Glomerular visceral epithelial cell (primary cell): ENCODE results near the gene GARNL3.
A peak's percentile ranks its signal among the peaks of the same experiment; 100 is the strongest.

ENCODE experiments used
- DNase-seq: peaks from one replicate; pipeline ENCODE4 v3.0.0-alpha.2; 2016; ENCODE audit errors: extremely low spot score

Gene GARNL3

DNA sequence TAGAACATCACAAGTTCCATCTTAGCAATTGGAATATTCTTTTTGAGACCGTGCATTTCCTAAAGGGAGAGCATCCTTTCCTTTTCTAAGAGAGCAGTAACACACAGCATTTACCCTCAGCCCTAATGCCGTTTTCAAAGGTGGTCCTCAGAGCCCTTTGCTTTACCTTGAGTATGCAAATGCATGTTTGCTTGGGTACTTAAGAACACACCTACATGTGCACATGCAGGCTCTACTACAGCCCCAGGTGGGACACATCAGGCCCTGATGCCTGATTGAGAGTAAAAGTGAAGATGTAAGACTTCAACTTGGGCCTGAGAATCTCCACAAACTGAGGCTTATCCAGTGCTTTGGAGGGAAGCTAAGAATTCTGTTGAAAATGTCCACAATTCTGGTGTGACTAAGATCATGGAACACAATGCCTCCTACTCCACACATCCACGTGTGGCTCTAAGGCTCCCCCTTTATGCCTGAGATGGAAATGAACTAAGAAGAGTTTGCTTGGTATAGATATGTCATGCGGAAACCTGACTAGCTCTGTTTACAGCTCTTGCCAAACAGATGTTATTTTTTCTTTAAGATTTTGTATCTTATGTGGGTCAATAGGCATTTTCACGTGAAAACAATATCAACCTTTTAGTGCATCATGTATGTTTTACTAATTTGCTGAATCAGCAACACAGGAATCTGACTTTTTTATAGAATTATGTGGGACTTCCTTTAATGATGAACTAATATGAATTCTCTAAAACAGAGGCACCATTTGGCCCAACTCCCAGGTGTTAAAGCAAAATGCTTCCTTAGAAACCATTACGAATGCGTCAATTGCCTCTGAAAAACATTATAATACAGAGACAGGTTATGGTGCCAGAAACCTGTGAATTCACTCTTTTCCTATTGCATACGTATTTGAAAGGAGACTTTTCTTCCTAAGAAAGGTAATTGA, 83.5 kb downstream of the GARNL3 start:
- peak; percentile 39 for DNase-seq

DNA sequence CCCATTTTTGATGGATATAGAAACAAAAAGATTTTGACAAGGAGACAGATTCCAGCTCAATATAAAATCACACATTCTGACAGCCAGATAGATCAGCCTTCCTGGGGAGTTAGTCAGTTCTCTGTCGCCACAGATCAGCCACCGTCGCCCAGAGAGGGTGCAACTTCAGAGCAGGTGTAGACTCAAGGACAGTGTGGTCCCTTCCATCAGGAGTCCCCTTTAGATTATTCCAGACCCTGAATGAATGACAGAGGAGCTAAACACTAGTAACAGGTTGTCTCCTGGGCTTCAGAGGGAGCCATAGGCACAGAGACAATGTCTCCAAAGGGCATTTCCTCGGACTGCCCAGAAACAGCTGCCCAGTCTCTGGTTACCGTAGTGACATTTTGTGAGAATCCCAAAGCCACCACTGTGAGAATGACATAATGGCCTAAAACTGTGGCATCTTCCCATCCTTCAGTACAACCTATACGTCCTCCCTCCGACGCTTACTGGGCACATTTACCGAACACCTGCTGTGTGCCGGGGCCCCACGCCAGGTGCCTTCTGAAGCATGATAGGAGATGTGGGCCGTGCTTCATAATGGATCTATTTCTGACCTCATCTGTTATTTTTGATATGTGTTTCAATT, 85.0 kb downstream of the GARNL3 start:
- no peak for DNase-seq

GRCh38 chr9:127351182-127352166, 86.9 kb downstream of the GARNL3 start:
- no peak for DNase-seq

DNA sequence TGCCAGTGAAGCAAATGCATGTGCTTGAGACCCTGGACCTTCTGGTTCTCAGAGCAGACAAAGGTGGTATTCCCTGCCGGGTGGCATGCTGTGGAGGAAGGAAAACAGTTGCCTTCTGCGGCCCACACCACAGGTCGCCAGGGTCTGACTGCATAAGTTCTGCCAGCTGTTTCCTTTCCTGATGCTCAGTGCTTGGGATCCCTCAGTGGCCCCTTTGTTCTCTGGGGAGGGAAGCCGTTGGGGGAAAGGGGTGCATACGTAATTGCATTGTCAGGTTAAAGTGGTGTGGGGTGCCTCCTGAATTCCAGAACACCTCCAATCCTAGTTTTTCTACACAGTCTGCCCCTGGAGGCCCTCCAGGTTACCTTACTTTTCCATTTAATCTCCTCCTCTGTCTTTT, 89.3 kb downstream of the GARNL3 start:
- no peak for DNase-seq

- DNase-seq, result no peak
Observed at GRCh38 chr9:127356906-127357305, 92.3 kb downstream of the GARNL3 start.

DNA sequence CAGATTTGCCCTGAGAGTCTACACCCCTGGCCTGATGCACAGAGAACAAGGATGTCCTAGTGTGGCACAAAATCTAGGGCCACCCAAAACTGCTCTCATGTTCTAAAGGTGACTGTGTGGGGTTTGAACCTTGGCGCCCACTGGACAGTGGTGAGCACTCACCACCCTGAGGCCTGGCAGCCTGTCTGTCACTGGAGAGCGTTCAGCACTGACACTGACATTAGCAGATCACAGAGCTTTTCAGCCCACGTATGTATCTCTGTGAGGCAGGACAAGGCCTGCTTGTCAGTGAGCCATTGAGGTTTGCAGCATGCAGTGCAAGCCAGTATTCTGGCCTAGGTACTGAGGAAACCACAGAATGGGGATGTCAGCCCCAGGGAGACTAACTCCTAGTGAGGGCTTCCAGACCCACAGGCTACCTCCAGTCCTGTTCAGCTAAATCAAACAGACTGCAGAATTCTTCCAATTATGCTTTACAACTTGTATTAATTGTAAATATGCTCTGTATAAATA, 93.5 kb downstream of the GARNL3 start:
- DNase-seq, result no peak

DNA sequence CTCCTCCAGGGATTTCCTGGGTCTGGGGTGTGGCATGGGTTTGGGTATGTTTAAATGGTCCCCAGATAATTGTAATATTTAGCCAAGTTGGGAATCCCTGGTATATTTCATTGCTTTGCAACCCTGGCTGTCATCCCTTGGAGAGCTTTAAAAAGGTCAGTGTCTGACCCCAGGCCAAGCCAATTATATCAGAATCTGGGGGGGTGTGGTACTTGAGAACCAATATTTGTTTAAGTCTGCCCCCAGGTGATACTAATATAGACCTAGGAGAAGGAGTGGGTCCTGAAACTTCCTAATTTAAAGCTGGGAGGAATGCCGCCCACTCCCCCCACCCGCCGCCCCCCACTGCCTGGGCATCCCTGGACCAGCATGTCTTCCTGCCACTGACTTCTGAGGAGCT, 94.2 kb downstream of the GARNL3 start:
- no peak for DNase-seq

DNA sequence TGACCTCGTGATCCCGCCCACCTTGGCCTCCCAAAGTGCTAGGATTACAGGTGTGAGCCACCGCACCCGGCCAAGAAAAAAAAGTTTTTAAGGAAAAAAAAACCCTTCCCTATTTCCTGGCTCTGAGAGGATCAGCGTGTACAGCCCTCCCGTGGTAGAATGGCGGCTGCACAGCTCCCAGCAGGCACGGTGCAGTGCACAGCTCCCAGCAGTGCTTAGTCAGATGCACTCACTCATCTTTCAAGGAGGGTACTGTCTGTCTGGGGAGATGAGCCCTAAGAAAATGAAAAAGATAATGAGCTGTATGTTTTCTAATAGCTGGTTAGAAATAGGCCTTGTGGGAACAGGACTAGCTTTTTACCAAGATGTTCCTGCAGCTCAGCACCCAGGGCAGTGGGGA, 95.7 kb downstream of the GARNL3 start:
- DNase-seq, result no peak

DNA sequence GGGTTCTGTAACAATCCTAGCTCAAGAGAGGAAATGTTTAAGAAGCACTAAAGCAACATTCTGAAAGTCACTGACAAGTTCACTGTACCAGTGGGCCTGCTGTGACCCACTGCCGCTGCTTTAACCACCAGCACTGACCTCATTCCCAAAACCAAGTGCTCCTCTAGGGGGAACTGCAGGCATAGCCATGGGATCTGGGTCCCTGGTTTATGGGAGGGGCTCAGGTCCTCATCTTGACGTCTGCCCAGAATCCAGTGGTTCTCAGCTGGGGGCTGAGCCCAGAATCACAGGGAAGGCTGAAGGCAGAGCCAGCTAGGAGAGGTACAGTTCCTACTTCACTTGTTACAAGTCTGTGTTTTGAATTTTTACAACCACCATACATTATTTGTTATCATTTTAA, 96.3 kb downstream of the GARNL3 start:
- DNase-seq, result peak; percentile 66

DNA sequence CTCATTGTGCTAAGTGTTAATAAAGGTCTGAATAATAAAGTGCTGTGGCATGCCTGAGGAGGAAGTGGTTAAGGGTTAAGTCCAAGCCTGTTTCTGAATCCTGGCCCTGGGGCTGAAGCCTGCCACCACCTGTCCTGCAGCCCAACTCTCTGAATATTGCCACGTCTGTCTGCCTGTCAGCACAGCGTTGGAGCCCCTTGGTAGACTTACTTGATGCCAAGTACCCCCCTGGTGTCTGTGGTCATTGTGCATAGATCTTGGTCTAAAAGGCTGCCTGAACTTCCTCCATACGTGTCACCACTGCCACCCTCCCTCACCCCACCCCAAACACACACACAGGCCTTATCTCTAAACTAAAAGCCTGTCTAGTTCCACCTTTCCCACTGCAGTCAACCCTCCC, 97.0 kb downstream of the GARNL3 start:
- peak; percentile 13 for DNase-seq

GRCh38 chr9:127362829-127363228, 98.3 kb downstream of the GARNL3 start:
- no peak for DNase-seq

DNA sequence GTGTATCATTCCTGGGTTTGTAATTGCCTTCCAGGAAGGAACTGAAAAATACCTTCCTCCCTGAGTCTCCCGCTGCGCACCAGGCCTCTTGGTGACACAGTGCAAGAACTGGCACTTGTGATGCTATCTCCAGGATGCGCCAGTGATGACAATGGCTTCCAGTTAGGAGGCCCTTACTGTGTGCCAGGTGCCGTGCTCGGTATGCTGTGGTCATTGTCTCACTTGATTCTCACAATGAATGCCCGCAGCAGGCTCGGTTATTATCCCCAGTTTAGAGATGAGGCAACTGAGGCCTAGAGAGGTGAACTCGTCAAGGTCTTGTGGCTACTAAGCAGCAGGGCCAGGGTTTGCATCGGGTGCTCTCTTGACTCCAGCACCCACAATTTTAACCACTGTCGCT, 100.9 kb downstream of the GARNL3 start:
- DNase-seq, result no peak

DNA sequence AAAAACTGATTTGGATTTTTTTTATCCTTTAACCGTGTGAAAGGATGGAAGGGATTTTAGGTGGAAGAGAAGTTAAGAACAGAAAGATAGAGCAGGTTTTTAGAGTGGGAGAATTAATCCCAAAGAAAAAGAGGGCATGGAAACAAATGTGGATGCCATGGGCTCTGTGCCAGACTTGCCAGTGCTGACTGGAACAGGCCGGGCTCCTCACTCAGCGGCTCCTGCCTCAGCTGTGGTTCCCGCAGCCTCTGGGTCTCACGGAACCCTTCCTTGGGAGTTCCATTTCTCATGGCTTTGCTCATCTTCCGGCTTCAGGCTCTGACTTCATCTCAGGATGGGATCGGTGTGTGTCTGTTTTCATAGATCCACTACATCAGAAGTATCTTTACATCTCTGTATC, 102.0 kb downstream of the GARNL3 start:
- DNase-seq, result no peak

DNA sequence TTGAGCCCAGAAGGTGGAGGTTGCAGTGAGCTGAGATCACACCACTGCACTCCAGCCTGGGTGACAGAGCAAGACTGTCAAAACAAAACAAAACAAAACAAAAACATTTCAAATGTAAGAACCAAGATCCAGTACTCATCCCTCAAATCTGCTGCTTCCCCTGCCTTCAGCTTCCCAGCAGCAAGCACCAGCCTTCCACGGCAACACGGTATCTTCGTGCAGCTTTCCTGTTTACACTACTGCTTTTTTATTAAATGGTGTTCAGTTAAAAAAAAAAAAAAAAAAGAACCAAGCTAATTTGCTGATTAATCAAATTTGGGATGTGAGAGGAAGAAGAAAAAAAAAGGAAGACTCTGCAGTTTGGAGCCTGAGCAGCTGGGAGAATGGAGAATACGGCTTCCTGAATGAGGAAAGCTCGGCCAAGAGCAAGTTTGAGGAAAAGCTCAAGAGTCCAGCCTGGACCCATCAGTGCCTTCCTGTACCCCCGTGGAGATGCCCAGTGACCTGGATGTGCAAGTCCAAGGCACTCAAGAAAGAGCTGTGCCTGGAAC, 104.4 kb downstream of the GARNL3 start:
- DNase-seq, result no peak

DNA sequence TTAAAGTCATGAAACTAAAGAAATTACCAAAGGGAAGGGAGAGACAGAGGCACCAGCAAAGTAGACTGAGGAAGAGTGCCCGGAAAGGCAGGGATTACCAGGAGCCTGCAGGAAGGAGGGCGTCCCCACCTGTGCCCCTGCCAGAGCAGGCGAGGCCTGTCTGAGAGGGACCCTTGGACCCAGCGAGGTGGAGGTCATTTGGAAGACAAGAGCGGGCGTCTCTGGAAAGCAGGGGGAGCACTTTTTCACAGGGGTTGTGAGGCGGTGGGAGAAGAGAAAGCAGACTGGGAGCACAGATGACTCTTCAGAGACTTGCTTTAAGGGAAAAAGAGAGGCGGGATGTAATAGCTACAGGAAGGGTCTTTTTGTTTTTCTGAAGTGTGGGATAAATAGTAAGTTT, 104.9 kb downstream of the GARNL3 start:
- DNase-seq, result no peak

GRCh38 chr9:127370147-127370579, 105.6 kb downstream of the GARNL3 start:
- DNase-seq, result no peak

GRCh38 chr9:127370672-127371648, 106.4 kb downstream of the GARNL3 start:
- DNase-seq, result no peak

DNA sequence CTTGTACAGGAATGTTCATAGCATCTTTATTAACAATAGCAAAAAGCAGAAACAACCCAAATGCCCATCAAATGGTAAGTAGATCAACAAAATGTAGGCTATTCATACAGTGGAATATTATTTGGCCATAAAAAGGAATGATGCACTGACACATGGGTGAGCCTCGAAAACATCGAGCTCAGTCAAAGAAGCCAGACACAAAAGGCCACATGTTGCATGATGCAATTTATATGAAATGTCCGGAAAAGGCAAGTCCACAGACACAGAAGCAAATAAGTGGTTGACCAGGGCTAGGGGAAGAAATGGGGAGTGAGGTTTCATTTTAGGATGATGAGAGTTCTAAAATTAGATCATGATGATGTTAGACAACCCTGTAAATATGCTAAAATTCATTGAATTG, 115.9 kb downstream of the GARNL3 start:
- no peak for DNase-seq

DNA sequence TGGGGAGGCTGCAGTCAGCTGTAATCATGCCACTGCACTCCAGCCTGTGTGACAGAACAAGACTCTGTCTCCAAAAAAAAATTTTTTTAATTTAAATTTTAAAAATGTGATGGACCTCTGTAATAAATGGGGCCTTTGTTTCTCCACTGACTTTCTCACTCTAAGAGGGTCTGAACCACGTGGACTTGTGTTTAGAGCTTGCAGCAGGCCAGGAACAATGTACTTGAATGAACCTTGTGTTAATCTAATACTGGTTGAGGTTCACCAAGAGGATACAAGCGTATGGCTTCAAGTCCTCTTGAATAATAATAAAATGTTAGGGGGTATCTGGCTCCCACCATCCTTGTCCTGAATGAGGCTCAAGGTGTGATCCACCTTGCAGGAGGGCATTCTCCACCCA, 118.0 kb downstream of the GARNL3 start:
- DNase-seq, result no peak

- no peak for DNase-seq
Observed at GRCh38 chr9:127384016-127384730, 119.6 kb downstream of the GARNL3 start.
